Measurements from ENCODE around the gene GINS1. TPM values are rescaled to one million over a fixed set of nuclear protein-coding genes. Genes with fewer than 3 reads are reported as not detected.

GINS1 gene
- total RNA-seq, 2 experiments from 2014 or later, result 31.5 to 32.3 TPM

- Mint-ChIP-seq H3K27me3 (no peaks in the 10 kb centered on the region), H3K27ac (no peak overlapping the region), H3K9me3 (no peaks in the 10 kb centered on the region), H3K36me3 (no peaks in the 10 kb centered on the region), H3K4me1 (ENCODE audit: low read depth) (peaks cover 22% of the 10 kb centered on the region), H3K4me3 (no peak overlapping the region)
- POLR2A ChIA-PET, result no interaction called here
- DNase-seq, result no peak
- CTCF ChIA-PET, result interaction anchor here (0.5 kb wide), 1 partner anchor 305 kb away, joined by 4 read pairs; no protein-coding TSS in a partner anchor
- intact Hi-C loops (cut with micrococcal nuclease), result no loop called here
Observed at GRCh38 chr20:25484911-25485511, 77.5 kb downstream of the GINS1 start.

GRCh38 chr20:25485872-25486271, 78.4 kb downstream of the GINS1 start:
- no peaks in the 10 kb centered on the region for H3K9me3 Mint-ChIP-seq
- no peaks in the 10 kb centered on the region for H3K36me3 Mint-ChIP-seq
- CTCF ChIA-PET, result no interaction called here
- H3K4me1 Mint-ChIP-seq (ENCODE audit: low read depth), result peaks cover 22% of the 10 kb centered on the region
- H3K4me3 Mint-ChIP-seq, result no peak overlapping the region
- no peak overlapping the region for H3K27ac Mint-ChIP-seq
- intact Hi-C loops (cut with micrococcal nuclease), result no loop called here
- no peak for DNase-seq
- no peaks in the 10 kb centered on the region for H3K27me3 Mint-ChIP-seq
- POLR2A ChIA-PET, result no interaction called here

GRCh38 chr20:25486377-25486776, 78.9 kb downstream of the GINS1 start:
- Mint-ChIP-seq H3K36me3 (no peaks in the 10 kb centered on the region), H3K27me3 (no peaks in the 10 kb centered on the region), H3K4me3 (no peak overlapping the region), H3K4me1 (ENCODE audit: low read depth) (peaks cover 22% of the 10 kb centered on the region), H3K9me3 (no peaks in the 10 kb centered on the region), H3K27ac (no peak overlapping the region)
- intact Hi-C loops (cut with micrococcal nuclease), result no loop called here
- CTCF ChIA-PET, result no interaction called here
- POLR2A ChIA-PET, result no interaction called here
- no peak for DNase-seq

GRCh38 chr20:25487306-25487705, 79.8 kb downstream of the GINS1 start:
- DNase-seq, result no peak
- ChIA-PET POLR2A (no interaction called here), CTCF (no interaction called here)
- peaks cover 22% of the 10 kb centered on the region for H3K4me1 Mint-ChIP-seq (ENCODE audit: low read depth)
- no peaks in the 10 kb centered on the region for H3K27me3 Mint-ChIP-seq
- H3K36me3 Mint-ChIP-seq, result no peaks in the 10 kb centered on the region
- no peak overlapping the region for H3K4me3 Mint-ChIP-seq
- intact Hi-C loops (cut with micrococcal nuclease), result no loop called here
- H3K27ac Mint-ChIP-seq, result no peak overlapping the region
- H3K9me3 Mint-ChIP-seq, result no peaks in the 10 kb centered on the region

GRCh38 chr20:25487975-25488374, 80.5 kb downstream of the GINS1 start:
- ChIA-PET POLR2A (no interaction called here), CTCF (no interaction called here)
- Mint-ChIP-seq H3K36me3 (no peaks in the 10 kb centered on the region), H3K27ac (no peak overlapping the region), H3K4me1 (ENCODE audit: low read depth) (peaks cover 22% of the 10 kb centered on the region), H3K4me3 (no peak overlapping the region), H3K27me3 (no peaks in the 10 kb centered on the region), H3K9me3 (no peaks in the 10 kb centered on the region)
- intact Hi-C loops (cut with micrococcal nuclease), result no loop called here
- DNase-seq, result no peak

- Mint-ChIP-seq H3K4me3 (no peak overlapping the region), H3K27me3 (no peaks in the 10 kb centered on the region), H3K4me1 (ENCODE audit: low read depth) (peaks cover 19% of the 10 kb centered on the region), H3K36me3 (no peaks in the 10 kb centered on the region), H3K9me3 (no peaks in the 10 kb centered on the region), H3K27ac (no peak overlapping the region)
- CTCF ChIA-PET, result no interaction called here
- POLR2A ChIA-PET, result no interaction called here
- no peak for DNase-seq
- intact Hi-C loops (cut with micrococcal nuclease), result no loop called here
Observed at GRCh38 chr20:25489221-25489871, 81.9 kb downstream of the GINS1 start.

GRCh38 chr20:25490656-25491445, 83.4 kb downstream of the GINS1 start:
- Mint-ChIP-seq H3K4me3 (no peak overlapping the region), H3K27ac (no peak overlapping the region), H3K36me3 (no peaks in the 10 kb centered on the region), H3K9me3 (no peaks in the 10 kb centered on the region), H3K4me1 (ENCODE audit: low read depth) (peaks cover 6% of the 10 kb centered on the region), H3K27me3 (no peaks in the 10 kb centered on the region)
- ChIA-PET CTCF (no interaction called here), POLR2A (interaction anchor here (0.6 kb wide), 1 partner anchor 764 kb away, joined by 3 read pairs; no protein-coding TSS in a partner anchor)
- DNase-seq, result no peak
- intact Hi-C loops (cut with micrococcal nuclease), result no loop called here

GRCh38 chr20:25491446-25492038, 84.1 kb downstream of the GINS1 start:
- Mint-ChIP-seq H3K4me3 (no peak overlapping the region), H3K9me3 (no peaks in the 10 kb centered on the region), H3K27me3 (no peaks in the 10 kb centered on the region), H3K27ac (no peak overlapping the region), H3K4me1 (ENCODE audit: low read depth) (peaks cover under 1% of the 10 kb centered on the region), H3K36me3 (no peaks in the 10 kb centered on the region)
- CTCF ChIA-PET, result no interaction called here
- intact Hi-C loops (cut with micrococcal nuclease), result no loop called here
- POLR2A ChIA-PET, result no interaction called here
- DNase-seq, result no peak

GRCh38 chr20:25493137-25493536, 85.7 kb downstream of the GINS1 start:
- no peak overlapping the region for H3K4me3 Mint-ChIP-seq
- no peaks in the 10 kb centered on the region for H3K36me3 Mint-ChIP-seq
- no peaks in the 10 kb centered on the region for H3K9me3 Mint-ChIP-seq
- DNase-seq, result no peak
- no peak overlapping the region for H3K27ac Mint-ChIP-seq
- no peaks in the 10 kb centered on the region for H3K4me1 Mint-ChIP-seq (ENCODE audit: low read depth)
- intact Hi-C loops (cut with micrococcal nuclease), result no loop called here
- H3K27me3 Mint-ChIP-seq, result no peaks in the 10 kb centered on the region
- ChIA-PET POLR2A (no interaction called here), CTCF (no interaction called here)

- intact Hi-C loops (cut with micrococcal nuclease), result no loop called here
- Mint-ChIP-seq H3K9me3 (no peaks in the 10 kb centered on the region), H3K4me3 (no peak overlapping the region), H3K27ac (no peak overlapping the region), H3K36me3 (no peaks in the 10 kb centered on the region), H3K27me3 (no peaks in the 10 kb centered on the region), H3K4me1 (ENCODE audit: low read depth) (no peaks in the 10 kb centered on the region)
- no peak for DNase-seq
- CTCF ChIA-PET, result no interaction called here
- POLR2A ChIA-PET, result no interaction called here
Observed at GRCh38 chr20:25493748-25494505, 86.5 kb downstream of the GINS1 start.

- CTCF ChIA-PET, result no interaction called here
- POLR2A ChIA-PET, result no interaction called here
- no peak for DNase-seq
- Mint-ChIP-seq H3K36me3 (no peaks in the 10 kb centered on the region), H3K9me3 (no peaks in the 10 kb centered on the region), H3K27me3 (no peaks in the 10 kb centered on the region), H3K4me1 (ENCODE audit: low read depth) (no peaks in the 10 kb centered on the region), H3K4me3 (no peak overlapping the region), H3K27ac (no peak overlapping the region)
- intact Hi-C loops (cut with micrococcal nuclease), result no loop called here
Observed at GRCh38 chr20:25494506-25495188, 87.2 kb downstream of the GINS1 start.

Measured in activated CD4-positive, alpha-beta memory T cell treated with anti-CD3 and anti-CD28 coated beads for 36 hours (primary cell).